CD14-positive monocyte (primary cell): ENCODE results near the gene CEP68. TPM values are rescaled to one million over a fixed set of nuclear protein-coding genes. Genes with fewer than 3 reads are reported as not detected.

Experiments used
- DNase-seq, 3 donors: peaks; one replicate each; pipeline ENCODE4 v3.0.0-alpha.2; 2011 to 2022
- H2AFZ ChIP-seq: 2 replicates; pipeline ENCODE4 v1.6.0; 2012; ENCODE audit warnings: mild to moderate bottlenecking, low read depth, low read length, inconsistent platforms; ENCODE audit not compliant: insufficient read depth, poor library complexity, severe bottlenecking
- H3K27ac ChIP-seq, 2 donors: 1 replicate in 1 of 2; 2 replicates in 1 of 2; pipeline ENCODE4 v1.5.1; 2012 to 2013; ENCODE audit warnings: low read length in 2 of 2, control low read depth in 1 of 2, inconsistent platforms in 1 of 2, low read depth in 1 of 2, mild to moderate bottlenecking in 1 of 2
- H3K27me3 ChIP-seq, 2 donors: one replicate each; pipeline versions ENCODE4 v1.6.0 to v1.6.1; 2011 to 2013; ENCODE audit warnings: low read length in 2 of 2; ENCODE audit not compliant: control insufficient read depth in 2 of 2, insufficient read depth in 2 of 2
- H3K36me3 ChIP-seq, 2 donors: replicated peaks in 1 of 2; 1 replicate in 1 of 2; 2 replicates in 1 of 2; pipeline versions ENCODE4 v1.5.1 to v1.6.1; 2012 to 2013; ENCODE audit warnings: low read length in 2 of 2, control low read depth in 1 of 2, inconsistent platforms in 1 of 2, mild to moderate bottlenecking in 1 of 2; ENCODE audit not compliant: insufficient read depth in 2 of 2, control insufficient read depth in 1 of 2
- H3K4me1 ChIP-seq, 2 donors: 1 replicate in 1 of 2; 2 replicates in 1 of 2; pipeline versions ENCODE4 v1.5.1 to v1.6.1; 2012 to 2013; ENCODE audit warnings: low read length in 2 of 2, control low read depth in 1 of 2, inconsistent platforms in 1 of 2, mild to moderate bottlenecking in 1 of 2, moderate library complexity in 1 of 2; ENCODE audit not compliant: insufficient read depth in 2 of 2, control insufficient read depth in 1 of 2
- H3K4me2 ChIP-seq: replicated peaks from 2 replicates; pipeline ENCODE3; 2012; ENCODE audit warnings: low read length, moderate library complexity, mild to moderate bottlenecking; ENCODE audit not compliant: poor library complexity, severe bottlenecking; ENCODE audit errors: extremely low read depth
- H3K4me3 ChIP-seq, 3 experiments: fragments of 200-600 bp in 1 of 3; sonication (generic) in 1 of 3; replicated peaks in 1 of 3; 1 replicate in 2 of 3; 2 replicates in 1 of 3; pipeline ENCODE4 v1.5.1; 2011 to 2013; ENCODE audit warnings: low read length in 3 of 3, mild to moderate bottlenecking in 3 of 3, control low read depth in 2 of 3, low read depth in 2 of 3, inconsistent platforms in 1 of 3, moderate library complexity in 1 of 3
- H3K79me2 ChIP-seq: 2 replicates; pipeline ENCODE4 v1.6.0; 2012; ENCODE audit warnings: mild to moderate bottlenecking, control low read depth, inconsistent platforms, low read length, moderate library complexity; ENCODE audit not compliant: insufficient read depth
- H3K9ac ChIP-seq: 2 replicates; pipeline ENCODE4 v1.6.0; 2017; ENCODE audit warnings: low read length, mild to moderate bottlenecking; ENCODE audit not compliant: insufficient read depth, poor library complexity, severe bottlenecking
- H3K9me3 ChIP-seq, 2 donors: replicated peaks in 1 of 2; 1 replicate in 1 of 2; 2 replicates in 1 of 2; pipeline versions ENCODE4 v1.5.1 to v1.6.1; 2012 to 2013; ENCODE audit warnings: low read length in 2 of 2, control low read depth in 1 of 2; ENCODE audit not compliant: control insufficient read depth in 1 of 2, insufficient read depth in 1 of 2
- H4K20me1 ChIP-seq: 2 replicates; pipeline ENCODE4 v1.6.0; 2012; ENCODE audit warnings: mild to moderate bottlenecking, low read length, control low read depth, moderate library complexity; ENCODE audit not compliant: insufficient read depth
- H3K27ac Mint-ChIP-seq, 7 donors: one replicate each; pipeline ENCODE4 v1.8.0; 2020; ENCODE audit warnings: mild to moderate bottlenecking in 7 of 7, mixed read lengths in 7 of 7, moderate library complexity in 6 of 7, inconsistent platforms in 2 of 7
- H3K27me3 Mint-ChIP-seq, 3 donors: one replicate each; pipeline ENCODE4 v1.8.0; 2021 to 2022; ENCODE audit warnings: low read depth in 3 of 3, mild to moderate bottlenecking in 3 of 3, mixed read lengths in 3 of 3, moderate library complexity in 3 of 3, inconsistent platforms in 1 of 3
- H3K36me3 Mint-ChIP-seq, 2 donors: one replicate each; pipeline ENCODE4 v1.8.0; 2020; ENCODE audit warnings: mixed read lengths in 2 of 2, inconsistent platforms in 1 of 2, mild to moderate bottlenecking in 1 of 2
- H3K4me1 Mint-ChIP-seq: one replicate; pipeline ENCODE4 v1.8.0; 2020; ENCODE audit warnings: mild to moderate bottlenecking, mixed read lengths
- H3K4me3 Mint-ChIP-seq, 2 donors: one replicate each; pipeline ENCODE4 v1.8.0; 2020; ENCODE audit warnings: mild to moderate bottlenecking in 2 of 2, mixed read lengths in 2 of 2, moderate library complexity in 1 of 2
- H3K9me3 Mint-ChIP-seq, 7 donors: one replicate each; pipeline ENCODE4 v1.8.0; 2020 to 2022; ENCODE audit warnings: mixed read lengths in 7 of 7, mild to moderate bottlenecking in 6 of 7, moderate library complexity in 6 of 7, inconsistent platforms in 2 of 7
- CTCF ChIP-seq: fragments of 200-600 bp; IDR thresholded peaks from one replicate; pipeline ENCODE4 v1.8.0; 2022; ENCODE audit warnings: antibody characterized with exemption, mild to moderate bottlenecking
- WGBS: methylation state at CpG from one replicate; pipeline ENCODE4 v1.1.5; 2013; ENCODE audit warnings: missing lambda C conversion rate; ENCODE audit not compliant: insufficient coverage; 5-methylcytosine and 5-hydroxymethylcytosine counted together
- intact Hi-C, 2 donors: fragments of 100-400 bp; cut with micrococcal nuclease; formaldehyde crosslinking; loops; one replicate each; pipeline versions ENCODE4 v1.15.0 to v1.15.1; 2023
- polyA plus RNA-seq, 3 donors: library from polyadenylated mRNA; depleted of rRNA in 1 of 3; unstranded in 2 of 3; stranded (reverse) in 1 of 3; fragments of 300-500 nt in 2 of 3; fragments of >200 nt in 1 of 3; fragmentation: Illumina TruSeq in 2 of 3; gene quantifications; 1 replicate in 2 of 3; 2 replicates in 1 of 3; pipeline ENCODE4 v1.2.3, GENCODE V29; 2012 to 2021

Gene CEP68
- polyA plus RNA-seq, 3 donors = 2.5 to 6.5 (median 2.8) TPM

- no peaks in the 10 kb centered on the region for H4K20me1 ChIP-seq
- intact Hi-C loops = no loop called here
Measured at GRCh38 chr2:65031341-65032018, 24.7 kb upstream of the CEP68 start.

More at GRCh38 chr2:65031341-65032018, 24.7 kb upstream of the CEP68 start:
- WGBS = 4% methylated on average over 4 of the region's 8 CpGs
- Mint-ChIP-seq H3K27me3 (no peaks in the 10 kb centered on the region), H3K4me3 (peak overlapping the region; percentile 39 to 62), H3K4me1 (peaks cover 44% of the 10 kb centered on the region), H3K27ac (peak overlapping the region in 2 of 7 donors; percentile 11 to 48), H3K36me3 (peaks cover 0 to 7% of the 10 kb centered on the region in 2 donors), H3K9me3 (no peaks in the 10 kb centered on the region)
- Histone ChIP-seq H3K9me3 (no peaks in the 10 kb centered on the region), H3K4me1 (peaks cover 49 to 54% of the 10 kb centered on the region in 2 donors), H3K27me3 (no peaks in the 10 kb centered on the region), H3K79me2 (peaks cover 5% of the 10 kb centered on the region), H3K27ac (no peak overlapping the region), H3K36me3 (no peaks in the 10 kb centered on the region), H3K4me3 (peak overlapping the region in 1 of 3 experiments; percentile 8), H3K9ac (no peak overlapping the region), H2AFZ (peak overlapping the region; percentile 57), H3K4me2 (peak overlapping the region; percentile 21)
- TF ChIP-seq CTCF = no peak
- DNase-seq = no peak
